HepG2 (cell line): Measurements from ENCODE around the gene PSKH1. TPM values are rescaled to one million over a fixed set of nuclear protein-coding genes. Genes with fewer than 3 reads are reported as not detected.

Experiments
- CBX5 ChIP-seq: sonication (generic); formaldehyde crosslinking; IDR thresholded peaks from 2 replicates; pipeline ENCODE4 v1.4.0; 2020; ENCODE audit warnings: missing genetic modification reagents, borderline replicate concordance
- CTCF ChIP-seq: sonication (generic); formaldehyde crosslinking; IDR thresholded peaks from 2 replicates; pipeline ENCODE4 v1.5.0; 2020; ENCODE audit warnings: mild to moderate bottlenecking, missing genetic modification reagents, moderate library complexity
- FOXK1 ChIP-seq: sonication (generic); formaldehyde crosslinking; IDR thresholded peaks from 2 replicates; pipeline ENCODE4 v1.4.0; 2020; ENCODE audit warnings: low read depth, missing genetic modification reagents, borderline replicate concordance
- FOXO4 ChIP-seq: sonication (generic); formaldehyde crosslinking; conservative IDR thresholded peaks from 2 replicates; pipeline ENCODE4 v1.8.1; 2023; ENCODE audit warnings: missing genetic modification reagents
- POLR2G ChIP-seq: fragments of 200-400 bp; formaldehyde crosslinking; IDR thresholded peaks from 2 replicates; pipeline ENCODE4 v1.6.1; 2018; ENCODE audit warnings: mild to moderate bottlenecking, low read depth, low read length, moderate library complexity
- SIN3A ChIP-seq: IDR thresholded peaks from 2 replicates; pipeline ENCODE4 v1.6.1; 2011; ENCODE audit warnings: low read depth, mild to moderate bottlenecking, control low read depth, low read length, borderline replicate concordance
- STAT5B ChIP-seq: sonication (generic); formaldehyde crosslinking; IDR thresholded peaks from 2 replicates; pipeline ENCODE4 v1.4.0; 2020; ENCODE audit warnings: missing genetic modification reagents
- ZEB1 ChIP-seq: IDR thresholded peaks from 2 replicates; pipeline ENCODE4 v1.6.1; 2012; ENCODE audit warnings: mild to moderate bottlenecking, low read depth, inconsistent platforms; ENCODE audit not compliant: insufficient replicate concordance
- ZNF225 ChIP-seq: sonication (generic); formaldehyde crosslinking; IDR thresholded peaks from 2 replicates; pipeline ENCODE4 v1.4.0; 2020; ENCODE audit warnings: mild to moderate bottlenecking, missing genetic modification reagents
- ZNF280D ChIP-seq: sonication (generic); formaldehyde crosslinking; IDR thresholded peaks from 2 replicates; pipeline ENCODE4 v1.5.1; 2020; ENCODE audit warnings: mild to moderate bottlenecking, missing genetic modification reagents
- ZNF34 ChIP-seq: sonication (generic); formaldehyde crosslinking; IDR thresholded peaks from 2 replicates; pipeline ENCODE4 v1.4.0; 2020; ENCODE audit warnings: mild to moderate bottlenecking, missing genetic modification reagents, borderline replicate concordance
- ZNF362 ChIP-seq: sonication (generic); formaldehyde crosslinking; IDR thresholded peaks from 2 replicates; pipeline ENCODE4 v1.4.0; 2020; ENCODE audit warnings: missing genetic modification reagents, mild to moderate bottlenecking, borderline replicate concordance
- ZNF580 ChIP-seq: IDR thresholded peaks from 2 replicates; pipeline ENCODE4 v1.6.1; 2016; ENCODE audit warnings: low read depth, borderline replicate concordance
- ZNF605 ChIP-seq: sonication (generic); formaldehyde crosslinking; IDR thresholded peaks from 2 replicates; pipeline ENCODE4 v1.8.0; 2022; ENCODE audit warnings: mild to moderate bottlenecking, missing genetic modification reagents
- ZNF674 ChIP-seq: sonication (generic); formaldehyde crosslinking; IDR thresholded peaks from 2 replicates; pipeline ENCODE4 v1.5.0; 2020; ENCODE audit warnings: low read depth, mild to moderate bottlenecking, missing genetic modification reagents
- ZNF777 ChIP-seq: sonication (generic); formaldehyde crosslinking; IDR thresholded peaks from 2 replicates; pipeline ENCODE4 v1.4.0; 2020; ENCODE audit warnings: missing genetic modification reagents
- ZNF879 ChIP-seq: sonication (generic); formaldehyde crosslinking; IDR thresholded peaks from 2 replicates; pipeline ENCODE4 v1.8.1; 2023; ENCODE audit warnings: missing genetic modification reagents
- ZSCAN5A ChIP-seq: sonication (generic); formaldehyde crosslinking; IDR thresholded peaks from 2 replicates; pipeline ENCODE4 v1.8.0; 2022; ENCODE audit warnings: mild to moderate bottlenecking, missing genetic modification reagents, borderline replicate concordance
- ZZZ3 ChIP-seq: sonication (generic); formaldehyde crosslinking; IDR thresholded peaks from 2 replicates; pipeline ENCODE4 v1.4.0; 2020; ENCODE audit warnings: missing genetic modification reagents, mild to moderate bottlenecking, borderline replicate concordance
- polyA plus RNA-seq, 8 experiments: library from polyadenylated mRNA; depleted of rRNA in 3 of 8; stranded (reverse) in 7 of 8; unstranded in 1 of 8; fragments of >200 nt; fragmentation: Illumina TruSeq in 4 of 8; extraction: Trizol in 4 of 8; gene quantifications; 2 replicates each; pipeline versions ENCODE4 v1.2.1 to v1.2.3, GENCODE V29; 2011 to 2016; ENCODE audit warnings: low read depth in 4 of 8, missing spikeins in 1 of 8, mixed read lengths in 1 of 8; ENCODE audit not compliant: insufficient read depth in 1 of 8
- total RNA-seq, 5 experiments: library from RNA; depleted of rRNA; stranded (reverse); fragments of >200 nt; fragmentation: Illumina TruSeq; extraction: Trizol; gene quantifications; 2 replicates each; pipeline ENCODE4 v1.2.3, GENCODE V29; 2016; ENCODE audit warnings: low read depth in 1 of 5

Gene PSKH1
- total and polyA plus RNA-seq, 2 of the 13 experiments (the other 11 are each of a cell fraction or from before 2014, with no cell fraction given): 8.4 to 19.1 TPM

- TF ChIP-seq CTCF (CRISPR knock-in tag) (0 out of 2 replicates have a peak, but pooled peaks have one; percentile 6), ZEB1 (no peak), CBX5 (CRISPR knock-in tag) (no peak), FOXK1 (CRISPR knock-in tag) (no peak), ZNF34 (CRISPR knock-in tag) (no peak), ZNF280D (CRISPR knock-in tag) (no peak), ZNF879 (CRISPR knock-in tag) (no peak), ZNF605 (CRISPR knock-in tag) (peak; percentile 7; the same call in 1 of the 2 replicates), FOXO4 (no peak), ZZZ3 (CRISPR knock-in tag) (no peak), ZNF362 (CRISPR knock-in tag) (no peak), ZNF580 (CRISPR knock-in tag) (no peak), ZNF777 (peak; percentile 6; the same call in 1 of the 2 replicates), STAT5B (CRISPR knock-in tag) (no peak), ZNF674 (CRISPR knock-in tag) (0 out of 2 replicates have a peak, but pooled peaks have one; percentile 65), SIN3A (0 out of 2 replicates have a peak, but pooled peaks have one; percentile 5), ZNF225 (peak; percentile 68; the same call in 1 of the 2 replicates), POLR2G (peak; percentile 53), ZSCAN5A (CRISPR knock-in tag) (0 out of 2 replicates have a peak, but pooled peaks have one; percentile 45)
Measured at GRCh38 chr16:67934306-67935100, 41.4 kb downstream of the PSKH1 start (continued).
